H1 (cell line): ENCODE measurements around the gene KIFC1. TPM values are rescaled to one million over a fixed set of nuclear protein-coding genes. Genes with fewer than 3 reads are reported as not detected.
A peak's percentile ranks its signal among the peaks of the same experiment; 100 is the strongest.

ENCODE experiments used
- CTCF ChIA-PET: fragments of 300-600 bp; sonication (Branson Sonifier 250); formaldehyde crosslinking; loops from one replicate; lab custom pipeline; 2021; ENCODE audit not compliant: partially characterized antibody; lab: Charles Lee
- POLR2A ChIA-PET: fragments of 300-600 bp; sonication (Branson Sonifier 250); formaldehyde crosslinking; loops from one replicate; lab custom pipeline; 2021; ENCODE audit warnings: inconsistent platforms; ENCODE audit not compliant: partially characterized antibody; lab: Charles Lee
- DNase-seq, 2 experiments: peaks; one replicate each; pipeline versions ENCODE4 v3.0.0 to v3.0.0-alpha.2; 2010 to 2022; ENCODE audit warnings: low spot score in 2 of 2, low read depth in 1 of 2, mixed read lengths in 1 of 2
- FAIRE-seq: peaks from 2 replicates; lab custom pipeline; 2011; peaks lifted over from hg19 to GRCh38; lab: Jason Lieb, UNC
- H2AFZ ChIP-seq: 2 replicates; pipeline ENCODE4 v1.8.1; 2012; ENCODE audit warnings: low read length, inconsistent platforms
- H2AK5ac ChIP-seq: 2 replicates; pipeline ENCODE4 v1.6.1; 2013; ENCODE audit warnings: low read depth, low read length
- H2BK120ac ChIP-seq: replicated peaks from 2 replicates; pipeline ENCODE3; 2013; ENCODE audit warnings: low read depth, low read length, inconsistent platforms
- H2BK12ac ChIP-seq: 2 replicates; pipeline ENCODE4 v1.6.1; 2013; ENCODE audit warnings: low read depth, low read length
- H2BK15ac ChIP-seq: 2 replicates; pipeline ENCODE4 v1.6.1; 2013; ENCODE audit warnings: low read length
- H2BK20ac ChIP-seq: 2 replicates; pipeline ENCODE4 v1.6.1; 2013; ENCODE audit warnings: low read length
- H2BK5ac ChIP-seq: 2 replicates; pipeline ENCODE4 v1.6.1; 2013; ENCODE audit warnings: low read depth, low read length
- H3K14ac ChIP-seq: 2 replicates; pipeline ENCODE4 v1.6.1; 2013; ENCODE audit warnings: inconsistent platforms; ENCODE audit not compliant: insufficient read length
- H3K18ac ChIP-seq: 2 replicates; pipeline ENCODE4 v1.6.1; 2013; ENCODE audit warnings: low read length; ENCODE audit errors: extremely low read depth
- H3K23ac ChIP-seq: 2 replicates; pipeline ENCODE4 v1.6.1; 2013; ENCODE audit warnings: inconsistent platforms; ENCODE audit not compliant: insufficient read length
- H3K23me2 ChIP-seq: 2 replicates; pipeline ENCODE4 v1.6.1; 2013; ENCODE audit warnings: low read depth, low read length
- H3K27ac ChIP-seq: 2 replicates; pipeline ENCODE4 v1.6.1; 2011; ENCODE audit warnings: low read depth, low read length, inconsistent platforms
- H3K27me3 ChIP-seq, 4 experiments: replicated peaks in 1 of 4; 1 replicate in 1 of 4; 2 replicates in 3 of 4; pipeline versions ENCODE4 v1.6.1 to v1.8.1; 2011 to 2013; ENCODE audit warnings: low read length in 3 of 4, mild to moderate bottlenecking in 3 of 4, inconsistent platforms in 2 of 4, mixed read lengths in 2 of 4, moderate library complexity in 1 of 4; ENCODE audit not compliant: control insufficient read depth in 3 of 4, insufficient read depth in 3 of 4; ENCODE audit errors: extremely low read depth in 1 of 4
- H3K36me3 ChIP-seq, 4 experiments: 2 replicates each; pipeline versions ENCODE4 v1.6.1 to v1.8.1; 2011 to 2013; ENCODE audit warnings: mild to moderate bottlenecking in 4 of 4, low read length in 3 of 4, moderate library complexity in 2 of 4, control low read depth in 1 of 4, inconsistent platforms in 1 of 4; ENCODE audit not compliant: insufficient read depth in 4 of 4, control insufficient read depth in 2 of 4
- H3K4ac ChIP-seq: replicated peaks from 2 replicates; pipeline ENCODE3; 2013; ENCODE audit warnings: low read length, low read depth, mixed read lengths, inconsistent platforms; ENCODE audit not compliant: insufficient read length
- H3K4me1 ChIP-seq, 4 experiments: replicated peaks in 1 of 4; 1 replicate in 1 of 4; 2 replicates in 3 of 4; pipeline versions ENCODE4 v1.6.1 to v1.8.1; 2011 to 2013; ENCODE audit warnings: low read length in 3 of 4, inconsistent platforms in 2 of 4, mixed read lengths in 1 of 4; ENCODE audit not compliant: insufficient read depth in 4 of 4, control insufficient read depth in 3 of 4
- H3K4me2 ChIP-seq, 2 experiments: 2 replicates each; pipeline versions ENCODE4 v1.6.1 to v1.8.1; 2011 to 2013; ENCODE audit warnings: low read depth in 2 of 2, low read length in 2 of 2, control low read depth in 1 of 2, inconsistent platforms in 1 of 2, mild to moderate bottlenecking in 1 of 2; ENCODE audit not compliant: insufficient read depth in 1 of 2
- H3K4me3 ChIP-seq, 4 experiments: fragments of 200-600, 300-600 bp in 1 of 4; sonication (generic), shearing (Covaris generic), sonication (Bioruptor Twin) in 1 of 4; 2 replicates each; pipeline versions ENCODE4 v1.5.1 to v1.8.1; 2011 to 2016; ENCODE audit warnings: low read length in 4 of 4, low read depth in 3 of 4, control low read depth in 2 of 4, inconsistent platforms in 2 of 4, mild to moderate bottlenecking in 2 of 4, mixed read lengths in 1 of 4, moderate library complexity in 1 of 4; ENCODE audit not compliant: insufficient read depth in 2 of 4; ENCODE audit errors: extremely low read depth in 1 of 4
- H3K56ac ChIP-seq: replicated peaks from 2 replicates; pipeline ENCODE3; 2013; ENCODE audit warnings: low read depth, mild to moderate bottlenecking, mixed read lengths, low read length, inconsistent platforms; ENCODE audit not compliant: insufficient read length
- H3K79me1 ChIP-seq: 2 replicates; pipeline ENCODE4 v1.6.1; 2013; ENCODE audit warnings: low read depth, low read length, control low read depth
- H3K79me2 ChIP-seq, 2 experiments: 2 replicates each; pipeline versions ENCODE4 v1.6.1 to v1.8.1; 2012 to 2013; ENCODE audit warnings: low read length in 2 of 2, mild to moderate bottlenecking in 2 of 2, inconsistent platforms in 1 of 2; ENCODE audit not compliant: insufficient read depth in 2 of 2, control insufficient read depth in 1 of 2
- H3K9ac ChIP-seq, 4 experiments: replicated peaks in 1 of 4; 1 replicate in 1 of 4; 2 replicates in 3 of 4; pipeline versions ENCODE4 v1.6.1 to v1.8.1; 2011 to 2013; ENCODE audit warnings: low read depth in 3 of 4, low read length in 3 of 4, control low read depth in 2 of 4, mild to moderate bottlenecking in 2 of 4, moderate library complexity in 2 of 4, inconsistent platforms in 1 of 4; ENCODE audit errors: extremely low read depth in 1 of 4
- H3K9me3 ChIP-seq, 2 experiments: 2 replicates each; pipeline versions ENCODE4 v1.6.1 to v1.8.1; 2012 to 2013; ENCODE audit warnings: mild to moderate bottlenecking in 2 of 2, moderate library complexity in 2 of 2, control low read depth in 1 of 2, inconsistent platforms in 1 of 2, low read depth in 1 of 2, low read length in 1 of 2, mixed read lengths in 1 of 2; ENCODE audit not compliant: insufficient read depth in 2 of 2
- H4K20me1 ChIP-seq, 2 experiments: replicated peaks in 1 of 2; 2 replicates each; pipeline versions ENCODE3 to v1.8.1; 2011 to 2013; ENCODE audit warnings: inconsistent platforms in 2 of 2, low read length in 2 of 2, mild to moderate bottlenecking in 1 of 2; ENCODE audit not compliant: insufficient read depth in 2 of 2, control insufficient read depth in 1 of 2
- H4K5ac ChIP-seq: 2 replicates; pipeline ENCODE4 v1.6.1; 2013; ENCODE audit warnings: low read length, low read depth, mixed read lengths, inconsistent platforms; ENCODE audit not compliant: insufficient read length
- H4K8ac ChIP-seq: 2 replicates; pipeline ENCODE4 v1.8.0; 2013; ENCODE audit warnings: mild to moderate bottlenecking, moderate library complexity, low read length, inconsistent platforms; ENCODE audit not compliant: insufficient read depth; ENCODE audit errors: extremely low read depth
- H4K91ac ChIP-seq: replicated peaks from 2 replicates; pipeline ENCODE3; 2013; ENCODE audit warnings: low read length, mixed read lengths, inconsistent platforms; ENCODE audit not compliant: insufficient read length
- ASH2L ChIP-seq: fragments of 200-600, 300-600 bp; sonication (generic); IDR thresholded peaks from one replicate; pipeline ENCODE4 v1.7.1; 2017; ENCODE audit warnings: low read length
- BACH1 ChIP-seq: IDR thresholded peaks from 2 replicates; pipeline ENCODE4 v1.6.1; 2012; ENCODE audit warnings: low read length, improper control_type of control experiment
- CTBP2 ChIP-seq: IDR thresholded peaks from 2 replicates; pipeline ENCODE4 v1.7.0; 2011; ENCODE audit warnings: borderline replicate concordance, mild to moderate bottlenecking, moderate library complexity, mixed read lengths, low read length; ENCODE audit not compliant: insufficient read depth, insufficient read length
- EP300 ChIP-seq, 2 experiments: IDR thresholded peaks; 1 replicate in 1 of 2; 2 replicates in 1 of 2; pipeline ENCODE4 v1.6.1; 2011 to 2012; ENCODE audit warnings: low read depth in 2 of 2, low read length in 2 of 2, mild to moderate bottlenecking in 2 of 2, borderline replicate concordance in 1 of 2, inconsistent platforms in 1 of 2, moderate library complexity in 1 of 2
- GTF2F1 ChIP-seq: IDR thresholded peaks from 2 replicates; pipeline ENCODE4 v1.6.1; 2012; ENCODE audit warnings: low read depth, low read length, improper control_type of control experiment, borderline replicate concordance
- RBBP5 ChIP-seq: IDR thresholded peaks from 2 replicates; pipeline ENCODE4 v1.7.1; 2012; ENCODE audit warnings: low read depth, mild to moderate bottlenecking, inconsistent platforms, low read length, moderate library complexity, borderline replicate concordance
- SP1 ChIP-seq: IDR thresholded peaks from 2 replicates; pipeline ENCODE4 v1.6.1; 2011; ENCODE audit warnings: low read depth, low read length
- SP4 ChIP-seq: IDR thresholded peaks from 2 replicates; pipeline ENCODE4 v1.6.1; 2012; ENCODE audit warnings: low read length, inconsistent platforms
- SRF ChIP-seq: IDR thresholded peaks from 2 replicates; pipeline ENCODE4 v1.6.1; 2011; ENCODE audit warnings: mild to moderate bottlenecking, low read depth, low read length, moderate library complexity
- TAF7 ChIP-seq: optimal IDR thresholded peaks from 2 replicates; pipeline ENCODE3; 2011; ENCODE audit warnings: low read depth, mild to moderate bottlenecking, inconsistent platforms, low read length, moderate library complexity, borderline replicate concordance
- WGBS, 2 experiments: shearing (Covaris generic) in 1 of 2; methylation state at CpG; one replicate each; pipeline versions ENCODE4 v1.1.6 to v1.1.7; 2013 to 2015; ENCODE audit warnings: low lambda C conversion rate in 2 of 2, mixed read lengths in 2 of 2, inconsistent platforms in 1 of 2, low coverage in 1 of 2, missing lambda C conversion rate in 1 of 2; ENCODE audit not compliant: insufficient replicate concordance in 2 of 2, insufficient coverage in 1 of 2, insufficient read length in 1 of 2; ENCODE audit errors: extremely low coverage in 1 of 2, missing lambda C conversion rate in 1 of 2; 5-methylcytosine and 5-hydroxymethylcytosine counted together
- polyA plus RNA-seq, 7 experiments: library from polyadenylated mRNA; depleted of rRNA in 3 of 7; stranded (reverse) in 5 of 7; unstranded in 2 of 7; fragments of >200 nt in 5 of 7; fragments of 200-250 nt in 2 of 7; gene quantifications; 1 replicate in 5 of 7; 2 replicates in 1 of 7; 4 replicates in 1 of 7; pipeline versions ENCODE4 v1.2.1 to v1.2.3, GENCODE V29; 2011 to 2013; ENCODE audit warnings: missing spikeins in 2 of 7, mixed read lengths in 2 of 7
- total RNA-seq: library from RNA; stranded (reverse); fragmentation: NEBNext Ultra II Directional; extraction: Animal tissue kit (Norgen Biotek cat#: 25700); gene quantifications from 2 replicates; pipeline ENCODE4 v1.2.1, GENCODE V29; 2021
- TF ChIP-seq, protein P1 (sequence below): IDR thresholded peaks from 2 replicates; pipeline ENCODE4 v1.6.1; 2012; ENCODE audit warnings: low read length, inconsistent platforms

Gene KIFC1
- total and polyA plus RNA-seq, 2 of the 8 experiments (the other 6 are each of a cell fraction or from before 2014, with no cell fraction given) = 46.6 to 64.3 TPM

- no peak overlapping the region for H4K91ac ChIP-seq
- H3K27ac ChIP-seq = no peak overlapping the region
- no peak overlapping the region for H3K14ac ChIP-seq
- H2BK15ac ChIP-seq = no peak overlapping the region
- H3K4ac ChIP-seq = no peak overlapping the region
- H2BK5ac ChIP-seq = no peak overlapping the region
- H3K4me2 ChIP-seq = no peak overlapping the region
- H3K9me3 ChIP-seq = no peaks in the 10 kb centered on the region
- no peak for TF ChIP-seq CTBP2
- no peak for TF ChIP-seq TAF7
- no peak for TF ChIP-seq EP300 (IDR thresholded peaks at IDR 0.05; ENCODE audit: borderline replicate concordance in 1 of 2, low read depth in 2 of 2, low read length in 2 of 2)
- no peak for TF ChIP-seq ASH2L
- TF ChIP-seq, protein P1, sequence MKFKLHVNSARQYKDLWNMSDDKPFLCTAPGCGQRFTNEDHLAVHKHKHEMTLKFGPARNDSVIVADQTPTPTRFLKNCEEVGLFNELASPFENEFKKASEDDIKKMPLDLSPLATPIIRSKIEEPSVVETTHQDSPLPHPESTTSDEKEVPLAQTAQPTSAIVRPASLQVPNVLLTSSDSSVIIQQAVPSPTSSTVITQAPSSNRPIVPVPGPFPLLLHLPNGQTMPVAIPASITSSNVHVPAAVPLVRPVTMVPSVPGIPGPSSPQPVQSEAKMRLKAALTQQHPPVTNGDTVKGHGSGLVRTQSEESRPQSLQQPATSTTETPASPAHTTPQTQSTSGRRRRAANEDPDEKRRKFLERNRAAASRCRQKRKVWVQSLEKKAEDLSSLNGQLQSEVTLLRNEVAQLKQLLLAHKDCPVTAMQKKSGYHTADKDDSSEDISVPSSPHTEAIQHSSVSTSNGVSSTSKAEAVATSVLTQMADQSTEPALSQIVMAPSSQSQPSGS = no peak
- no peak for TF ChIP-seq GTF2F1
- TF ChIP-seq RBBP5 = no peak
- no peak for TF ChIP-seq SP4
- TF ChIP-seq SP1 = no peak
- TF ChIP-seq BACH1 = no peak
- TF ChIP-seq SRF = no peak
- DNase-seq = no peak
- H3K79me2 ChIP-seq = no peaks in the 10 kb centered on the region
- no peaks in the 10 kb centered on the region for H3K23me2 ChIP-seq
- H2BK12ac ChIP-seq = no peak overlapping the region
- no peak overlapping the region for H3K18ac ChIP-seq
- no peak overlapping the region for H2AK5ac ChIP-seq
- H3K4me3 ChIP-seq = no peak overlapping the region
- no peak overlapping the region for H3K56ac ChIP-seq
- H4K5ac ChIP-seq = no peak overlapping the region
- no peaks in the 10 kb centered on the region for H3K27me3 ChIP-seq
- H3K23ac ChIP-seq = no peak overlapping the region
- ChIA-PET CTCF (interaction anchor here (0.5 to 2.7 kb wide), 14 partner anchors 8 to 1635 kb away, joined by 3 to 14 read pairs (median 4); no protein-coding TSS in a partner anchor), POLR2A (interaction anchor here (0.6 kb wide), 1 partner anchor 35 kb away, joined by 4 read pairs; no protein-coding TSS in a partner anchor)
- no peaks in the 10 kb centered on the region for H3K4me1 ChIP-seq
- H2BK20ac ChIP-seq = no peak overlapping the region
- no peak for FAIRE-seq
- no peaks in the 10 kb centered on the region for H3K79me1 ChIP-seq
- no peak overlapping the region for H3K9ac ChIP-seq
- H2AFZ ChIP-seq = peak overlapping the region; percentile 44; the same call in 1 of the 2 replicates
- H4K8ac ChIP-seq = no peak overlapping the region
- 79% methylated on average over 10 of the region's 10 CpGs; no CpG with 5 or more reads in 1 of the 2 experiments for WGBS, 2 experiments
- H2BK120ac ChIP-seq = no peak overlapping the region
- no peaks in the 10 kb centered on the region for H3K36me3 ChIP-seq
- H4K20me1 ChIP-seq = no peaks in the 10 kb centered on the region
Observed at GRCh38 chr6:33383427-33384185, 8.0 kb upstream of the KIFC1 start.
